ENCODE data around the gene CTTN. TPM values are rescaled to one million over a fixed set of nuclear protein-coding genes. Genes with fewer than 3 reads are reported as not detected.

Gene CTTN
- polyA plus RNA-seq, 10 donors, result 64.9 to 149 (median 101) TPM

GRCh38 chr11:70427436-70427835, 29.1 kb downstream of the CTTN start:
- no peak for DNase-seq

- DNase-seq, result no peak
Measured at GRCh38 chr11:70428701-70429427, 30.5 kb downstream of the CTTN start.

- no peak for DNase-seq
Measured at GRCh38 chr11:70429428-70429705, 31.0 kb downstream of the CTTN start.

- no peak for DNase-seq
Measured at GRCh38 chr11:70429724-70430521, 31.6 kb downstream of the CTTN start.

- no peak for DNase-seq
Measured at GRCh38 chr11:70430671-70431574, 32.6 kb downstream of the CTTN start.

GRCh38 chr11:70431611-70432010, 33.3 kb downstream of the CTTN start:
- DNase-seq, result no peak

GRCh38 chr11:70432065-70432464, 33.7 kb downstream of the CTTN start:
- no peak for DNase-seq

- no peak for DNase-seq
Measured at GRCh38 chr11:70432580-70432979, 34.3 kb downstream of the CTTN start.

- no peak for DNase-seq
Measured at GRCh38 chr11:70433038-70433437, 34.7 kb downstream of the CTTN start.

GRCh38 chr11:70433526-70433925, 35.2 kb downstream of the CTTN start:
- no peak for DNase-seq

GRCh38 chr11:70433966-70434812, 35.9 kb downstream of the CTTN start:
- DNase-seq, result no peak

- DNase-seq, result peak in 2 of 3 donors; percentile 15 to 32
Measured at GRCh38 chr11:70434813-70435278, 36.5 kb downstream of the CTTN start.

- no peak for DNase-seq
Measured at GRCh38 chr11:70435361-70435760, 37.0 kb downstream of the CTTN start.

- no peak for DNase-seq
Measured at GRCh38 chr11:70435765-70436500, 37.6 kb downstream of the CTTN start.

GRCh38 chr11:70436501-70436860, 38.2 kb downstream of the CTTN start:
- DNase-seq, result no peak

GRCh38 chr11:70437111-70437784, 38.9 kb downstream of the CTTN start:
- DNase-seq, result no peak

GRCh38 chr11:70440206-70440605, 41.9 kb downstream of the CTTN start:
- no peak for DNase-seq

GRCh38 chr11:70443773-70444030, 45.4 kb downstream of the CTTN start:
- no peak for DNase-seq

- no peak for DNase-seq
Measured at GRCh38 chr11:70445091-70445490, 46.8 kb downstream of the CTTN start.

GRCh38 chr11:70445605-70446004, 47.3 kb downstream of the CTTN start:
- DNase-seq, result no peak
